Measurements from ENCODE around the gene PMPCA. TPM values are rescaled to one million over a fixed set of nuclear protein-coding genes. Genes with fewer than 3 reads are reported as not detected.

The PMPCA gene
- total and polyA plus RNA-seq, 3 donors from 2014 or later = 66.7 to 78.4 (median 69.8) TPM

GRCh38 chr9:136379891-136380290, 30.6 kb upstream of the PMPCA start:
- 86 to 100% methylated on average over 1 to 11 of the region's 11 CpGs for WGBS, 2 donors
- intact Hi-C loops (cut with DNase I; ENCODE audit: low total_unique reads) = no loop called here
- no peaks in the 10 kb centered on the region for H3K36me3 ChIP-seq (ENCODE audit: low read depth, missing control alignments)

GRCh38 chr9:136380381-136380780, 30.1 kb upstream of the PMPCA start:
- WGBS, 2 donors = 83 to 96% methylated on average over 12 to 17 of the region's 17 CpGs
- H3K9me3 ChIP-seq = no peaks in the 10 kb centered on the region
- intact Hi-C loops (cut with DNase I; ENCODE audit: low total_unique reads) = no loop called here
- H3K27me3 ChIP-seq = no peaks in the 10 kb centered on the region
- DNase-seq = no peak
- H3K36me3 ChIP-seq (ENCODE audit: low read depth, missing control alignments) = no peaks in the 10 kb centered on the region
- H3K27ac ChIP-seq = no peak overlapping the region
- no peak overlapping the region for H3K4me3 ChIP-seq
- H3K4me1 ChIP-seq = no peaks in the 10 kb centered on the region
- TF ChIP-seq CTCF (IDR thresholded peaks at IDR 0.05) (no peak), POLR2A (IDR thresholded peaks at IDR 0.05) (no peak)

More at GRCh38 chr9:136379891-136380290, 30.6 kb upstream of the PMPCA start:
- Histone ChIP-seq H3K4me1 (no peaks in the 10 kb centered on the region), H3K27ac (no peak overlapping the region), H3K9me3 (no peaks in the 10 kb centered on the region), H3K4me3 (no peak overlapping the region), H3K27me3 (no peaks in the 10 kb centered on the region)
- no peak for TF ChIP-seq CTCF (IDR thresholded peaks at IDR 0.05)
- no peak for TF ChIP-seq POLR2A (IDR thresholded peaks at IDR 0.05)
- DNase-seq = no peak

GRCh38 chr9:136381311-136381710, 29.1 kb upstream of the PMPCA start:
- H3K27ac ChIP-seq = no peak overlapping the region
- no peaks in the 10 kb centered on the region for H3K27me3 ChIP-seq
- intact Hi-C loops (cut with DNase I; ENCODE audit: low total_unique reads) = no loop called here
- H3K4me3 ChIP-seq = no peak overlapping the region
- DNase-seq = no peak
- H3K36me3 ChIP-seq (ENCODE audit: low read depth, missing control alignments) = no peaks in the 10 kb centered on the region
- H3K4me1 ChIP-seq = no peaks in the 10 kb centered on the region
- TF ChIP-seq CTCF (IDR thresholded peaks at IDR 0.05) = no peak
- H3K9me3 ChIP-seq = no peaks in the 10 kb centered on the region
- 56 to 79% methylated on average over 6 to 9 of the region's 9 CpGs for WGBS, 2 donors

GRCh38 chr9:136381966-136382513, 28.4 kb upstream of the PMPCA start:
- Histone ChIP-seq H3K36me3 (ENCODE audit: low read depth, missing control alignments) (no peaks in the 10 kb centered on the region), H3K4me1 (no peaks in the 10 kb centered on the region), H3K27ac (no peak overlapping the region), H3K4me3 (no peak overlapping the region), H3K9me3 (no peaks in the 10 kb centered on the region), H3K27me3 (no peaks in the 10 kb centered on the region)
- no peak for DNase-seq
- intact Hi-C loops (cut with DNase I; ENCODE audit: low total_unique reads) = no loop called here
- TF ChIP-seq CTCF (IDR thresholded peaks at IDR 0.05) = no peak
- TF ChIP-seq POLR2A (IDR thresholded peaks at IDR 0.05) = no peak
- WGBS, 2 donors = 94% methylated on average over 23 of the region's 25 CpGs; no CpG with 5 or more reads in 1 of the 2 donors

- Histone ChIP-seq H3K27me3 (no peaks in the 10 kb centered on the region), H3K36me3 (ENCODE audit: low read depth, missing control alignments) (no peaks in the 10 kb centered on the region), H3K4me1 (no peaks in the 10 kb centered on the region), H3K4me3 (no peak overlapping the region), H3K9me3 (no peaks in the 10 kb centered on the region), H3K27ac (no peak overlapping the region)
- no peak for DNase-seq
- 96% methylated on average over 11 to 20 of the region's 20 CpGs for WGBS, 2 donors
- TF ChIP-seq CTCF (IDR thresholded peaks at IDR 0.05) (no peak), POLR2A (IDR thresholded peaks at IDR 0.05) (no peak)
- intact Hi-C loops (cut with DNase I; ENCODE audit: low total_unique reads) = no loop called here
Measured at GRCh38 chr9:136383436-136383835, 27.0 kb upstream of the PMPCA start.

Measured in testis (tissue), 3 donors.